HG03280 (cell line): Measurements from ENCODE around the gene KRT9.
"Not testable (repeated sequence)": the region's sequence is repeated elsewhere in the genome, so short reads cannot be mapped to it uniquely, and the experiment has no call there.

ENCODE experiments used
- ATAC-seq: cut with Tn5 transposase; IDR thresholded peaks from one replicate; pipeline ENCODE4 v1.9.1; 2021; ENCODE audit warnings: mild to moderate bottlenecking, moderate library complexity; ENCODE audit not compliant: unreplicated experiment

Gene KRT9

DNA sequence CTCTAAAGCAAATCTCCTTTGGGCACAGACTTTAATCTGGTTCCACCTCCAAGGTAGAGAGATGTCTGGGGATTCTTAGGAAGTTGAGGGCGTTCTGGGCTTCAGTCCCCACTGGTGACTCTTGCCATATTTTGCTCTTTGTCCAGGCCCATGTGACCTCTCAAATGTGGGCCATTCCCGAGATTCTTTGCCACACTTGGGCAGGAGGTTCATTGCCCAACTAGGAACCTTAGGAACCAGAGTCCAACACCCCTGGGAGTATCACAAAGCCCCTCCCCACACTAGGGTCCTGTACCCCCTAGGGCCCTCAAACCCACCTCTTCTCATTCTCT lies 8.4 kb upstream of the KRT9 start:
- no peak for ATAC-seq

DNA sequence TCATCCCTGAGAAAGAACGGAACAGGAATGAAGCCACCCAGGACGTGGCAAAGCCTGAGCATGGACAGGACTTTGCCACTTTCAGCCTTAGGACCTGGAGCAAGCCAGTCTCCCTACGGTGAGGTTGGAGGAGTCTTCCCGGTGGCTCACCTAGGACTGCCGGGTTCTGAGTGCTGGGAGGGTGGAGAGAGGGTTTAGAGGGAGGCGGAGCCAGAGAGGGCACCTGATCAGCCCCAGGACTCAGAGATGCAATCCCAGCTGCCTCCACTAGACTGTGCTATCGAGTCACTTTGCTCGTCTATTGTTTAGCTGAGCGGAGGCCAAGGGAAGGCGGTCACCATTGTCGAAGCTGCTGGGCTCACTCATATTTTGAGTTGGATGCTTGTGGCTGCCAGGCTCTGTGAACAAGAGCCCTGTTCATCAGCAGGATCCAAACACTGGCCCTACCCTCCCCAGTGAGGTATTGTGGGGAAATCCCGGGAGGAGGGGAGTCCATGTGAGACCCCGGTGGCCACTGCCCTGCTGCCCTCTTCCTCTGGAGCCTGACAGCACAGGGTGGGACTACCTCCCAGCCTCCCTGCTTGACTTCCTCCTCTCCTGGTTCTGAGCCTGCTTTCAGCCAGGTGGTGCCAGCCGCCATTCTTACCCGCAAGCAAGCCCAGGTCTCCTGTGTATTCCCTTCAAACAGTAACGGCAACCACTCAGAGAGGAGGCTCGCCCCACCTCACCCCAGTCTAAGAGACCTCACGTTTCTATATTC lies 7.8 kb upstream of the KRT9 start:
- ATAC-seq = peak; percentile 60

DNA sequence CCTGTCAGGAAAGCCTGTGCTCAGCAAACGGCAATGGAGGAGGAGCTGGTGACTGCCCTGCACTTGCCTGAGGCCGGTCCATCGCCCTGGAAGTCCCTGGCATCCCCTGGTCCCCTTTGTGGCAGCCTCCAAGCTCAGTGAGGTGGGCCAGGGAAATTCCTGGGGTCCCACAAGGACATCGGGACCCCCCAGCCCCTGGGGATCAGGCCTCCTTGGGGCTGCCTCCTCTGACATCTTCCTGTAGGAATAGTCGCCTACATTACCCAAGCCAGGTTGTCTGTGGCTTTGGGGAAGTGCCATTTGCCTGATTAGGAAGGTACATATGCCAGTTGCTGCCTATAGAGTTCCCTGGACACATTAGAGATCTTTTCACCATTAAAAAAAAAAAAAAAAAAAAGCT lies 7.1 kb upstream of the KRT9 start:
- no peak for ATAC-seq

DNA sequence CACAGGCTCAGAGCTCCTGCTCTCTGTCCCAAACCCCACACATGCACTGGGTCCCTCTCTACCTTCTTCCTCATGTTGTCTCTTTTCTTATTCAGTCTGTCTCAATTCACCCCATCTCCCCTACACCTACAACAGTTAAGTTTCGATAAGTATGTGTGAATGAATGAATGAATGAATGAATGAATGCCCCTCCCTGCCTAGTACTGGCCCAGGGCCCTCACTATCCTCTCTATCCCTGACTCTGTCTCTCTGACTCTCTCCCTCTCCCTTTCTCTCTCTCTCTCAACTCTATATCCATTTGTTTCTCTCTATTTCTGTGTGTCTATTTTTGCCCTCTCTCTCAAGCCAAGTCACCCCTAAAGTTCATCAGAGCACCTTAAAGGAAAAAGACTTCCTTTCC lies 6.7 kb upstream of the KRT9 start:
- ATAC-seq = no peak

DNA sequence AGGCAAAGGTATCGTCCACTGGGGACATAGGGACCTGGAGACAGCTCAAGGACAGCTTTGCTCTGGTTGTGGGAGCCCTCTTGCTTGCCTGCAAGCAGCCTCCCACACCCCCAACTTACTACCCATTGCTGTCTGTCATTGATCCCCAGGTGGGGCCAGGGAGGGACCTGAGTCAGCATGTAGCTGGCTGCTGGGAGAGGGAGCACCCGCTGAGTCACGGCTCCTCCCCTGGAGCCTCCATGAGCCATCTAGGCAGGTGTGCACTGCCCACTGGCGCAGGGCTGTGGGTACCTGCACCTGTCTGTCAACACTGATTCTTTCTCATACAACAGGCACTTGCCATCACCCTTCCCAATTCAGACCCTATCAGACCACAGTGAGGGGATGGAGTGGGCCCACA lies 4.9 kb upstream of the KRT9 start:
- ATAC-seq = not testable (repeated sequence)

DNA sequence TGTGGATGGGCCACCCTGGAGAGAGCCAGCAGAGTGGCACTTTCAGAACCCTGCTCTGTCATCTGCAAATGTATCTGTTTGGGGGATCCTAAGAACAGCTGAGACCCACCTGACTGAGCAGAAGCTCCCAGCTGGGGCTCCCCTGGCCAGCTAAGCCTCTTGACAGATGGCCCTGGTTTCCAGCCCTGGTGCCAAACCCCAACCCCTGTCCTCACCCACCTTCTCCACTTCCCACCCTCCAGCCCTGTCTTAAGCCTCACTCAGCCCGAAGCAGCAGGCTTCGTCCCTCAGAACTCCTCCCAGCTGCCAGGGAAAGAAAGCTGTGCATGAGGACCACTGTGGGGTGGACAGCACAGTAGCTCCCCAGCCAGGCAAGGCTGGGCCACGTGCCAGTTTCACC lies 3.5 kb upstream of the KRT9 start:
- no peak for ATAC-seq

DNA sequence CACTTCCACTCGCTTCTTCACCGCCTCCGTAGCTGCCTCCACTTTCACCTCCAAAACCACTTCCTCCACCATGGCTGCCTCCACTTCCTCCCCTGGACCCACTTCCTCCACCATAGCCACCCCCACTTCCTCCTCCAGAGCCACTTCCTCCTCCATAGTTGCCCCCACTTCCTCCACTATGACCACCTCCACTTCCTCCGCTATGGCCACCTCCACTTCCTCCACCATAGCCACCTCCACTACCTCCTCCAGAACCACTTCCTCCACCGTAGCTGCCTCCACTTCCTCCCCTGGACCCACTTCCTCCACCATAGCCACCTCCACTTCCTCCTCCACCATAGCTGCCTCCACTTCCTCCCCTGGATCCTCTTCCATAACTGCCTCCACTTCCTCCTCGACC lies 4.5 kb downstream of the KRT9 start:
- ATAC-seq = no peak

DNA sequence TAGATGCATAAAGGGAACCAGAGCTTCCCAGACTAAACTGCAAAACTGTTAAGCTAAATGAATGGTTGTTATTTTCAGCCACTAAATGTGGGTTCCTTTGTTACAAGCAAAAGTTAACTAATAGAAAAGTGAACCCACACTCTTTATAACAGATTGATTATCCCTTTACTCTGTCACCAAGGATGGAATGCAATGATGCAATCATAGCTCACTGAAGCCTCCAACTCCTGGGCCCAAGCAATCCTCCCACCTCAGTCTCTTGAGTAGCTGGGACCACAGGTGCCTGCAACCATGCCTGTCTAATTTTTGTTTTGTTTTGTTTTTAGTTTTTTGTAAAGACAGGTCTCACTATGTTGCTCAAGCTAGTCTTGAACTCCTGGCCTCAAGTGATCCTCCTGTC lies 6.5 kb downstream of the KRT9 start:
- ATAC-seq = no peak

DNA sequence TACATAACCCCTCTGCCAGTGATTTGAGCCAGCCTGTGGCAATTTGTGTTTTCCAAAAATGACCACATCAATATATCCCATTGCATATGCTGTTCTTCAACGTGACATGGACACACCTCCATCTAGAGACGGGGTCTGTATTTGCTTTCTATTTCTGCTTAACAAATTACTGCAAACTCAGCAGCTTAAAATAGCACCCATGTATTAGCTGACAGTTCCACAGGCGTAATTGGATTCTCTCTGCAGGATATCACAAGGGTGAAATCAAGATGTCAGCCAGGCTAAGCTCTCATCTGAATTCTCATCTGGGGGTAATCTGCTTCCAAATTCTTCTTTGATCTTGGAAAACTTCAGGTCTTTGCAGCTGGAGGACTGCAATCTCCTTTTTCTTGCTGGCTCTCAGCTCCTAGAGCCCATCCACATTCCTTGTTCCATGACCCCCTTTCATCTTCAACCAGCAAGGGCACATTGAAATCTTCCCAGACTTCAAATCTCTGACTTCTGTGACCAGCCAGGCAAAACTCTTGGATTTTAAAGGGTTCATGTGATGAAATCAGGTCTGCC lies 8.2 kb downstream of the KRT9 start:
- no peak for ATAC-seq

DNA sequence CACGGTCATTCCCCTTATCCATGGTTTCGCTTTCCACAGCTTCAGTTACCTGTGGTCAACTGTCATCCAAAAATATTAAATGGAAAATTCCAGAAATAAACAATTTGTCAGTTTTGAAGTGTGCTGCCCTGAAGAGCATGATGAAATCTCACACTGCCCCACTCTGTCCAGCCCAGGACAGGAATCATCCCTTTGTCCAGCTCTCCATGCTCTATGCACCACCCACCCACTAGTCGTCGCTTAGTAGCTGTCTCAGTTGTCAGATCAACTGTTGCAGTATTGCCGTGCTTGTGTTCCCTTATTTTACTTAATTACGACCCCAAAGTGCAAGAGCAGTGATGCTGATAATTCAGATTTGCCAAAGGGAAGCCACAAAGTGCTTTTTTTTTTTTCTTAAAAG lies 10.3 kb downstream of the KRT9 start:
- ATAC-seq = no peak

DNA sequence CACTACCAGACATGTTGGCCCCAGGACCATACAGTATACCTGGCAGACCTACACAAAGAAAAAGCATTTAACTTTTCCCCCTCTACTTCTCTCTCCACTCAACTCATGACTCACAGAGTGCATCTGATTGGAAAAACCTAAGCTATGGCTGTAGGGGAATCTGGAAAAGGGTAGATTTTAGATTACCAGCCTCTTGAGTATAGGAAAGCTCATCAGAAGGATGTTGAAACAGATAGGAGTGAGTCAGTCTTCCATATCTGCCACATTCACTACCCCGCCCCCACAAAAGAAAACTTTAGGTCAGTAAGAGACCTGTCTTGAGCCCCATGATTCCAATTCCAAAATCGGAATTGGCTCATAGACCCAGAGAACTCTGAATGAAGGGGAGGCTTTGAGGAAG lies 12.3 kb downstream of the KRT9 start:
- ATAC-seq = no peak

DNA sequence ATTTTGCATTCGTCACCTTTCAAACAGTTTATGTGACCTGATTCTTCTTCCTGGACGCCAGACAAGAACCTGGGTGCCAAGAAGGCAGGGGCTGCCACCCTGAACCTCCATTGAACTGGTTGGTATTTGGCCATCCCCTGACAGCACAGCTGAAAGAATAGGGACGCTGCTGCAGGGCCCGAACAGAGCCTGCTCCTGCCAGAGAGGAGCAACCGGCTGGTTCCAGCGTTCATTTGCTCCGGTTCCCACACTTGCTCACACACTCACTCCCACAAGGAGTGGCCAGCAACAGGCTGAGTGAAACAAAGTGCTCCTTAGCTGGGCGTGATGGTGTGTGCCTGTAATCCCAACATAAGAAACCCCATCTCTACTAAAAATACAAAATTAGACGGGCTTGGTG lies 14.9 kb downstream of the KRT9 start:
- no peak for ATAC-seq

DNA sequence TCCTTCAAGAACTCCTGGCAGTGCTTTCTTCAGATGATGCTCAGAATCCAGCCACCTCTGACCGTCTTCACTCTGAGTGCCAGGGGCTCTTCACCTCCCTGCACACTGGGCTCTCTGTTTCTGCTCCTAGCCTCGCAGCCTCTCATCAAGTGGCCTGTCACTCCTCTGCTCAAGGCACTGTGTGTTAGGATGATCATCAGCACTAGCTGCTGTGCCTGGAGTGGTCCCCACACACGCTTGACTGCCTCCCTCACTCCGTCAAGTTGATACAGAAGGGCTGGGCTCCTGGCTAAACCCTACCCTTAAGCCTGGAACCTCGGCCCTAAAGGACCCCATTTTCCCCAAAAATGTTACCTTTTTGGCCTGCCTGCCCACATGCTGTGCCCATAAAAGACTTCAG lies 15.6 kb downstream of the KRT9 start:
- ATAC-seq = no peak

DNA sequence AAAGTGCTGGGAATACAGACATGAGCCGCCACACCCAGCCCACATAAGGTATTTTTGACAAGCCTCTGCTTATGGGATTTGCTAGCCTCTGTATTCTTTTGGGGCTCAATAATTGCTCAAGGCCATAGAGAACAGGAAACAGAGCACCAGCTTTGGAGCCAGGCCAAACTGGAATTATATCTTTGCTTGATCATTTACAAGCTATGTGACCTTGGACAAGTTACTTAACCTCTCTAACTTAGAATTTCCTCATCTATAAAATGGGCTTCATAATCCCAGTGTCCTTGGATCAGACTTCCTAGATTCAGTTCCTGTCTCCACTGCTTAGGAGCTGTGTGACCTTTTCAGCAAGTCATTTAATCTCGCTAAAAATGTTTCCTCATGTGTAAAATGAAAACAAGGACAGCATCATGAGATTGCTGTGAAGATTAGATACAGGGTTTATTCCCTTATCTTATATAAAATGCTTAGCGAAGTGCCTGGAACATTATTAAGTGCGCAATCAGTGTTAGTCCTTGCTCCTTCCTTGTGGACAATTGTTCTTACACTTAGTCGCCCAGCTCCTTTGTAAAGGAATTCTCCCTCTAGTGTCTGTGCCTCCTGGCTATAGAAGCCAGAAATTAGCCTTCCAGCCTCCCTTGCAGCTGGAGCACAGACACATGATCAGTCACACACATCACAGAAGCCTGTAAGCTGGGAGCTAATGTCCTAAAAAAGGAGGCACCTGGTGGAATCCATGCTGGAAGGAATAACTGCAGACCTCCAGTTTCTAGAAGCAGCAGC lies 16.6 kb downstream of the KRT9 start:
- ATAC-seq = no peak

DNA sequence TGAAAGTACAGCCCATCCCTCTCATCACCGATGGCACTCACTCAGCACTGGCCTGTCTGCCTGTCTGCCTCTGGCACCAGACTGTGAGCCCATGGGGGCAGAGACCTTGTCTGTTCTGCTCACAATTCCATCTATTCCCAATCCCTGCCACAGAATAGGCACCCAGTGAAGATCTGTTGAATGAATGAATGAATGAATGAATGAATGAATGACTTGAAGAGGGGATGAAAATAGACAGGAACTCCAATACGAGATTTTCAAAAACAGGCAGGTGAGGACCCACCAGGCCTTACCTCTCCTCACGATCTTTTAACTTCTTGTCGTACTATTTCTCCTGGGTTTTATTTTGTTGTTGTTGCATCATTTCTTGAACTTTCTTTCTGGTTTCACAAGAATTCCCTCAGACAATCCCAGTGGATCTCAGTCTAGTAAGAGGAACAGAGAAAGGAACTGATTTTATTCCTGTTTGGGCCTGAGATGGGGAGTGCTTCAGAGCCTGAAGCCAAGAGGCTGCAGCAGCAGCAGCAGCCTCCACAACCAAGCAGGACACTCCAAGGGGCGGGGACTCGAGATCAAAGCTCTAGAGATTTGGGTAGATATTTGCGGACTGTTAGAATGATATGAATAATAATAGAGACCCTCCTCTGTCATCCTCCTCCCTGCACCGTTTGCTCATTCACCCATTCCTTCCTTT lies 17.7 kb downstream of the KRT9 start:
- ATAC-seq = no peak

DNA sequence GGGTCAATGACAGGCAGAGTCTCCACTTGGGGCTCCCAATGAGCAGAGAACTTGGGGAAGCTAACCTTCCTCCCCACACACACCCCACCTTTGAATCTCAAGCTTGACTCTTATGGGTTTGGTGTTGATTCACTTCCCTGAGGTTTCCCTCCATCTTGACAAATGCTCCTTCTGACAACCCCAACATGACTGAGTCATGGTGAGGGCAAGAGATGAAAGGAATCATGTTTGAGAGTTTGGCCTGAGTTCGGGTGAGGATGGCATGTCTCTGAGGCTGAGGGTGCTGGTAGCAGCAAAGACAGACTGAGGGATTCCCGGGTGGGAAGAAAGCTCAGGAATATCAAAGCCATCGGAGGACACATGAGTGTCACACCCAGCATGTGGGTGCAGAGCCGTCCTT lies 18.7 kb downstream of the KRT9 start:
- no peak for ATAC-seq

DNA sequence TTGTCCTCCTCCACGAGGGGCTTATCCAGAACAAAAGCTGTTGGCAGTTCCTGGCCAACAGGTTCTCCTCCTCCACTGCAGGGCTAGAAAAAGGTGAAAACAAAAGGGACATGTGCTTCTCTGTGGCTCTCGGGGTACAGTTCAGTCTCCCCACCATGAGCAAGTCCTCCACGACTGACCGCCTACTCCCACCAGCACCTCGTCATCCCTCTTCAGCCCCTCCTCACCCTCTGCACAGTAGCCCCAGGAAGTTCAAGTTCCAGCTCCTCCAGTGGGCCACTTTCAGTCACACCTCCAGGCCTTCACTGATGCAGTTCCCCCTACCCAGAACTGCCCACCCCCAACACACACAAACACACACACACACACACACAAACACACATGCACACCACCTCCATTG lies 19.4 kb downstream of the KRT9 start:
- no peak for ATAC-seq

DNA sequence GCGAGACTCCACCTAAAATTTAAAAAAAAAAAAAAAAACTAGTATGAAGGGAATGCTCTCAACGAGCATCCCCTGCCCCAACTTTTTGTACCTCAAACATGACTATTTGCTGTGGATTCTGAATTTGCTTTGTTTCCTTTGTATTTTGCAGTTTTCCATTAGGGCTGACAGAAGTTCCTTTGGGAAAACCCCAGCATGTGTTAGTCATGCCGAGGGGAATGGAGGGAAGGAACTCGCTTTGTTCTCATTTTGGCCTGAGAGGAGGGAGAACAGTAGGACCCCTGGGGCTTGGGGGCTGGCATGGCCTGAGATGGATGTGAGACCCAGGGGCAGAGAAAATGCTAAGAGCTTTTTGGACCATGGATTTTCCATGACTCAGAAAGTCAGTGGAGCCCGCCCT lies 20.5 kb downstream of the KRT9 start:
- no peak for ATAC-seq

DNA sequence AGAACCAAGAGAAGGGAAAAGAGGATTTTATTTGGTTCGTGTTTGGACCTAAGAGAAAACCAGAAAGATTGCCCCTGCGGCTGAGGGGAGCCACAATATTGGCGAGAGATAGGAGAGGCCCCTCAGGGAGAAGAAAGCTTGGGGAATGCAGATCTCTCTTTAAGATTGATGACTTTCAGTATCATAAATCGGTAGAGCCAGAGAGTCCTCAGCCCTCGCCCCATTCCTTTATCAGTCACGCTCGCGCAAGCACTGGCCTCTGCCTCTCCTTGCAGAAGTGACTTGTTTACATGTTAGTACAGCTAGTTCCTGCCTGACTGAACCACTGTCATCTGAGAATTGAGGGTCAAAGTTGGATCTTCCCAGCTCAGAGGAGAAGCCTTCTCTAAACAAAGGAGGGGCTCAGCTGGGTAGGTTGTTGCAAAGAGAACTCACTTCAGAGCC lies 22.2 kb downstream of the KRT9 start:
- no peak for ATAC-seq

DNA sequence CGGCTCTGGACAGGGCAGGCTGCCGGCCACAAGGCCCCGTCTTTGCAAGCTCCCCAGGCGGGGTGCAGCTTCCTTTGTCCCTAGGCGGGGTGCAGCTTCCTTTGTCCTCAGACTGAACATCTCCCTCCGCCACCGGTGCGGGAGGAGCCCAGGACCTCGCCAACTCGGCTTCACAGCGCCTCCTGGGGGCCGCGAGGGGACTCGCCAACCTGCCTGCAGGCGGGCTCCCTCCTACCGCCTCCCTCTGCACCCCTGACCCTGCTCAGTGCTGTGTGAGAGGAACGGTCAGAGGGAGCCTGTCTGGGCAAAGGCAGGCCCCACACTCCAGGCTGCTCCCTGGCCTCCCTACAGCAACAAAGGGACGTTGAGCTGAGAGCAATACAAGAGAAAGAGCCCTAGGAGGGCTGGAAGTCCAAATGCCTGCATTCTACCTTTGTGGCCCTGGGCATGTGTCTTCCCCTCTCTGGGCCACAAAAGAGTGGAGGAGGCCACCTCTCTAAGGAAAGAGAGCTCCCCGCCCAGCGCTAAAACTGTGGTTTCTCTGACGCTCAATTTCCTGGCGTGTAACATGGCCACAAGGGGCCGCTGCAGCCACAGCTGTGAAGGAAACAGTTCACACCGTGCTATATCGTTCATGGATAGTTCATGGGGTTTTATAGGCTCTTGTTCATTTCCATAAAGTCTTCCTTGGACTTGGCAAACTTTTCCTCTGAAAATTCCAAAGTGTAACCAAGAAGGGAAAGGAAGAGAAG lies 22.8 kb downstream of the KRT9 start:
- ATAC-seq = no peak
